Gastroesophageal sphincter (tissue), 3 donors: ENCODE results near the gene ARV1.

Experiments used
- CTCF ChIP-seq, 4 experiments: fragments of 200-600 bp in 2 of 4; fragments of 450-650 bp in 2 of 4; sonication (generic) in 1 of 4; IDR thresholded peaks; one replicate each; pipeline ENCODE4 v1.5.1; 2017 to 2019; ENCODE audit warnings: antibody characterized with exemption in 4 of 4, mild to moderate bottlenecking in 2 of 4, moderate library complexity in 2 of 4
- POLR2AphosphoS5 ChIP-seq: sonication (generic); formaldehyde crosslinking; IDR thresholded peaks from one replicate; pipeline ENCODE4 v1.6.1; 2017; ENCODE audit warnings: antibody characterized with exemption

- TF ChIP-seq CTCF (IDR thresholded peaks at IDR 0.05) = no peak
- no peak for TF ChIP-seq POLR2AphosphoS5
Observed at GRCh38 chr1:230958370-230958769, 20.5 kb upstream of the ARV1 start.
